Fibroblast of mammary gland (primary cell): ENCODE results near the gene CBX6.
"Not testable (repeated sequence)": the region's sequence is repeated elsewhere in the genome, so short reads cannot be mapped to it uniquely, and the experiment has no call there.

Experiments
- DNase-seq: peaks from one replicate; pipeline ENCODE4 v3.0.0-alpha.2; 2010; ENCODE audit warnings: low read depth
- H3K4me3 ChIP-seq: 2 replicates; pipeline ENCODE4 v1.5.1; 2011; ENCODE audit warnings: low read depth, mild to moderate bottlenecking, low read length, moderate library complexity; ENCODE audit not compliant: control insufficient read depth
- CTCF ChIP-seq: conservative IDR thresholded peaks from 2 replicates; pipeline ENCODE4 v1.5.1; 2011; ENCODE audit warnings: low read depth, low read length, inconsistent platforms; ENCODE audit not compliant: control insufficient read depth, insufficient read depth

Gene CBX6

DNA sequence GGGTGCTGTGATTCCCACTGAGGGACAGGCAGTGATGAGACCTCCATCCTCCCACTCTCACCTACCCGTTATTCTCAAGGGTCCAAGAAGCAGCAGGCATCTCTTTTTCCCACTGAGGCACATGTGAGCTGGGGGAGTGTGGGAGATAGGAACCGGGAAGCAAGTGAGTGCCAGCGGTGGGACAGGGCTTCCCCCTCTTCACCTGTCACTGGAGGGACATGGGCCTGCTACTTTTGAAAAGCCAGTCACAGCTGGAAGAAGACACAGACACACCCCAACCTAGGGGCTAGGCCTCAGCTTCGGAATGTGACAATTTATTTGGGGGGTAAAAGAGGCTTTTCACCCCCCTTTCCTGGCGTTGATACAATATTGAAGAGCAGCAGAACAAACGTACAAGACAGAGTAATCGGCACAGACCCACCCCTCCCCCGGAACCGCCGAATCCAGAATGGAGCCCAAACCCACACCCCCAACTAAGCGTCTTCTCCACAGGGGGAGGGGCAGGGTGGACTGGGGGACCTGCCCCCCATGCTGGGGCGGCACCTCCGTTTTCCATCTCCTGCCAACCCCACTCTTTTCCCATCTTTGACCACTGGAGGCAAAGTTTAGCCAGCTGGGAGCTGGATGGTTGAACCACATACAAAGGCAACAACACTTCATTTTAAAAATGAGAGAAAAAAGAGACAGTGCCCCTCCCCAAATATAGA is 10.7 kb downstream of the CBX6 start:
- peak; percentile 31 for TF ChIP-seq CTCF
- no peak overlapping the region for H3K4me3 ChIP-seq
- peak; percentile 25 for DNase-seq

- no peak overlapping the region for H3K4me3 ChIP-seq
- DNase-seq, result no peak
- TF ChIP-seq CTCF, result no peak
These were observed 11.5 kb downstream of the CBX6 start for GRCh38 chr22:38860283-38861169.

- TF ChIP-seq CTCF, result no peak
- no peak overlapping the region for H3K4me3 ChIP-seq
- no peak for DNase-seq
These were observed 12.3 kb downstream of the CBX6 start for GRCh38 chr22:38859581-38860282.

DNA sequence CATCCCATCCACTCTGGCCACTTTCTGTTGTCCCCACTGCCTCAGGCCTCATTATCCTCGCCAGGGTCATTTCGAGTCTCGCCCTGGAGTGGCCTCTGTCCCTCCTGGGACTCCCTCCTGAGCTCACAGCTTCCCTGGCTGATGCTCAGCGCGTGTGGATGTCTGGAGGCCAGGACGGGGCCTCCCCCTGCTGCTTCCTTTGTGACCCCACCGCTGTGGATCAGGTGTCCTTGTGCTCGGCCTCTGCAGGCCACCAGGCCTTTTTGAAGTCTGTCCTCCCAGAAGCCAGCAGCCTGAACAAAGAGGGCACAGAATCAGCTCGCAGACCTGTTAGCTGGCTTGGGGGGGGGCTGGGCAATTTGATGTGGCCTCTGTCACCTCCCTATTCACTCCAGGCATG is 13.5 kb downstream of the CBX6 start:
- no peak for TF ChIP-seq CTCF
- no peak overlapping the region for H3K4me3 ChIP-seq
- DNase-seq, result no peak

- DNase-seq, H3K4me3 ChIP-seq: not testable (repeated sequence)
These were observed 17.5 kb downstream of the CBX6 start for GRCh38 chr22:38854476-38854875.

DNA sequence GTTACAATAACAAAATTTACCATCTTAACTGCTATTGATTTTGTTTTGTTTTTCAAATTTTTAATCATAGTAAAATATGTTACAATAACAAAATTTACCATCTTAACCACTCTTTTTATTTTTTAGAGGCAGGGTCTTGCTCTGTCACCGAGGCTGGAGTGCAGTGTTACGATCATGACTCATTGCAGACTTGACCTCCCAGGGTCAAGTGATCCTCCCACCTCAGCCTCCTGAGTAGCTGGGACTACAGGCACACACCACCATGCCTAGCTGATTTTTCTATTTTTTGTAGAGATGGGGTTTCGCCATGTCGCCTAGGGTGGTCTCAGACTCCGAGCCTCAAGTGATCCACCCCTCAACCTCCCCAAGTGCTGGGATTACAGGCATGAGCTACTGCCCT is 18.1 kb downstream of the CBX6 start:
- not testable (repeated sequence) for DNase-seq, H3K4me3 ChIP-seq

GRCh38 chr22:38853196-38853651 is 18.8 kb downstream of the CBX6 start:
- no peak for DNase-seq
- no peak overlapping the region for H3K4me3 ChIP-seq
- TF ChIP-seq CTCF, result no peak
